GM18526 (cell line): ENCODE data around the gene PROSER2.

Experiments
- POLR2A ChIP-seq: IDR thresholded peaks from 3 replicates; pipeline ENCODE4 v1.6.1; 2011; ENCODE audit not compliant: insufficient read length; ENCODE audit errors: extremely low read depth

Gene PROSER2

GRCh38 chr10:11845113-11845512 lies 22.0 kb downstream of the PROSER2 start:
- TF ChIP-seq POLR2A, result no peak

- no peak for TF ChIP-seq POLR2A
These were observed 23.4 kb downstream of the PROSER2 start for GRCh38 chr10:11846542-11846941.

DNA sequence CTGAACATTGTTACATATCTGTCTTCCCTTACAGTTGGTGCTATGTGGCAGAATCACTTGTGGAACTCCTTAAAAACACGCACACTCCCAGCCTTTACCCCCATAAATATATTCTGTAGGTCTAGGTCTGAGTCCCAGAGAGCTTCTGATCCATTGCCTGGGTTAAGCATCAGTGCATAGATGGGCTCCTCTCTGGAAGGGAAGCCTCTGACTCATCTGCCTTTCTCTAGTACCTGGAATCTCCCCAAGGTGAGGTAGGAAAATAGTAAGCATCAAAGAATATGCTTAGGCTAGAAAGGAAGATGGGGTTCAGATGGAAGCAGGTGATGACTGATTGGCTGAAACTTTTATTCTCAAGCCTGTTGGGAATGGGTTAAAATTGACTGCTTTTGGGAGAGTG lies 26.1 kb downstream of the PROSER2 start:
- no peak for TF ChIP-seq POLR2A

DNA sequence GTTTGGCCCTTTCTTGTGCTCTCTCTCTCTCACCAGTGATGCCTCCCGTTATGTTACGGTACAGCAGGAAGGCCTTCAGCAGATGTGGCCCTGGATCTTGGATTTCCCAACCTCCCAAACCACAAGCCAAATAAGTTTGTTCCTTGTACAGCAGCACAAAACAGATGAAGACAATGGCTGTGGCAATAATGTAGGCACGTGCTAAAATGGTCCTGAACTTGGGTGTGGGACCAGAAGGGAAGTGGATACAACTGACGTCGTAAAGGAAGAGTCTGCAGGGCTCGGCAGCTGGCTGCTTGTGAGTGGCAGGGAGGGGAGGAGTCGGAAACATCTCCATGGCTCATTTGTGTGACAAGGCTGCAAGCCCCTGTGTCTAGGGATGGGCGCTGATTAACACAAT lies 26.8 kb downstream of the PROSER2 start:
- no peak for TF ChIP-seq POLR2A

GRCh38 chr10:11851910-11852309 lies 28.8 kb downstream of the PROSER2 start:
- no peak for TF ChIP-seq POLR2A

GRCh38 chr10:11853468-11853867 lies 30.3 kb downstream of the PROSER2 start:
- no peak for TF ChIP-seq POLR2A

- TF ChIP-seq POLR2A, result no peak
These were observed 31.1 kb downstream of the PROSER2 start for GRCh38 chr10:11854301-11854700.

- no peak for TF ChIP-seq POLR2A
These were observed 32.9 kb downstream of the PROSER2 start for GRCh38 chr10:11856089-11856488.

DNA sequence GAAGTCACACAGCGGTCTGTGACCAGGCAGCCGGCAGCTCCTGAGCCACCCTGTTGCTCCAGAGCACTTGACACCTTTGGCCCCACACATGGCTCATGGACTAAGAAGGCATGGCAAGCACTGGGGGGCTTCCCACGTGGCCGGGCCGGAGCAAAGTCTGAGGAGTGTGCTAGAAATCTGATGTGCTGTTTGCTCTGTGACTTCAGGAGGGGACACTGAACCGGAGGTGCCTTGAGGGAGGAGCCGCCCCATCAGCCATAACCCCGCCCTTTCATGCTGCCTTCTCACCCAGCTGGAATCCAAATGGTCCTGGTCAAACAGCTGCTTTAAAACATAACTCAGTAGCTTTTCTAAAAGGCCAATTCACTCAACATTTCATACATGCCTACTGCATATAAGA lies 33.5 kb downstream of the PROSER2 start:
- no peak for TF ChIP-seq POLR2A

DNA sequence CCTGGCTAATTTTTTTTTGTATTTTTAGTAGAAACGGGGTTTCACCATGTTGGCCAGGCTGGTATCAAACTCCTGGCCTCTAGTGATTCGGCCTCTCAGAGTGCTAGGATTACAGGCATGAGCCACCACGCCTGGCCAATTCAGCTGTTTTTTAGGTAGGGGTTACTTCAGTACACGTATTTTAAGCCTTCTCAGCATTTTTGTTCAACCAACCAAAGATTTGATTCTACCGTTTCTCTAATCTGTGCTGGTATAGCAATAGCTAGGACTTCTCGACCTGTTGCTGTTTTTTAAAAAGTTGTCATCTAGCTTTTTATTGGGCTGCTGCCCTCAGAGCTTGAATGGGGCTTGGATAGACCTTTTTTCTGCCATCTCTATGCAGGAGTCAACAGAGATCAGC lies 34.9 kb downstream of the PROSER2 start:
- TF ChIP-seq POLR2A, result no peak

DNA sequence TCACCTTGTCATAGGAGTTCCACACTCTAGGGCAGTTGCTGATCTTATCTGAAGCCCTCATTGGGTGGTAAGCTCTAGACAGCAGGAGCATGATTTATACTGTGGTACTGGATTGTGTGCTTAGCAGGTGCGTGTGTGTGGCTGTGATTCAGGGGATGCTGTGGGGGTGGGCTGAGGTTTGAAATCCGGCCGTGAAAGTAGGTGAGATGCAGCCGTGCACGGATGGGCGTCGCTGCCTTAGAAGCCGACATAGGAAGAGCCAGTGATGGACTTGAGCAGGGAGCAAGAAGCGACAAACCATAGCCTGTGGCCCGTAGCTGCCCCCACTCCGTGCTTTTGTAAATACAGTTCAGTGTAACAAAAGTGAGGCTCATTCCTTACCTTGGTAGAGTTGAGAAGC lies 38.2 kb downstream of the PROSER2 start:
- no peak for TF ChIP-seq POLR2A

DNA sequence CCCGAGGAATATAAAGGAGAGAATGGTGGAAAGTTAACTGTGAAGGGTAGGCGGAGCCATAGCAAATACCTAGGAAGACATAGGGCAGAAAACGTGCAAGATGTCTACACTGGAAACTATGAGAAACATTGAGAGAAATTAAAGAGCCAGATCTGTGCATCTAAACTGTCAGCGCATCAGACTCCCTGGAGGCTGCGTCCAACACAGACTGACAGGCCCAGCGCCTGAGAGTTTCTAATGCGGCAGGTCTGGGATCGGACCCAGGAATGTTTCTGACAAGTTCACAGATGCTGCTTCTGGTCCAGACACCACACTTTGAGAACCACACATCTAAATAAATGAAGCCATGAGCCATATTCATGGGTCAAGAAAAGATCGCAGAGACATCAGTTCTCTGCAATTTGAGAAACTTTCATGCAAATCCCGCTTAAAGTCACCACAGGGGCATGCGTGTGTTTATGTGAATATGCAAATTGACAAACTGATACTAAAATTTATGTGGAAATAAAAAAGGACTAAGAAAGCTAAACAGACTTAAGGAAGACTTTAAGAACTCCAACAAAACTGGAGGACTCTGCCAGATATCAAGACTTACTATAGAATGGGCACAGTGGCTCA lies 38.8 kb downstream of the PROSER2 start:
- no peak for TF ChIP-seq POLR2A

GRCh38 chr10:11863353-11864109 lies 40.4 kb downstream of the PROSER2 start:
- TF ChIP-seq POLR2A, result no peak

GRCh38 chr10:11864727-11865126 lies 41.6 kb downstream of the PROSER2 start:
- TF ChIP-seq POLR2A, result no peak

- no peak for TF ChIP-seq POLR2A
These were observed 42.4 kb downstream of the PROSER2 start for GRCh38 chr10:11865561-11865960.

DNA sequence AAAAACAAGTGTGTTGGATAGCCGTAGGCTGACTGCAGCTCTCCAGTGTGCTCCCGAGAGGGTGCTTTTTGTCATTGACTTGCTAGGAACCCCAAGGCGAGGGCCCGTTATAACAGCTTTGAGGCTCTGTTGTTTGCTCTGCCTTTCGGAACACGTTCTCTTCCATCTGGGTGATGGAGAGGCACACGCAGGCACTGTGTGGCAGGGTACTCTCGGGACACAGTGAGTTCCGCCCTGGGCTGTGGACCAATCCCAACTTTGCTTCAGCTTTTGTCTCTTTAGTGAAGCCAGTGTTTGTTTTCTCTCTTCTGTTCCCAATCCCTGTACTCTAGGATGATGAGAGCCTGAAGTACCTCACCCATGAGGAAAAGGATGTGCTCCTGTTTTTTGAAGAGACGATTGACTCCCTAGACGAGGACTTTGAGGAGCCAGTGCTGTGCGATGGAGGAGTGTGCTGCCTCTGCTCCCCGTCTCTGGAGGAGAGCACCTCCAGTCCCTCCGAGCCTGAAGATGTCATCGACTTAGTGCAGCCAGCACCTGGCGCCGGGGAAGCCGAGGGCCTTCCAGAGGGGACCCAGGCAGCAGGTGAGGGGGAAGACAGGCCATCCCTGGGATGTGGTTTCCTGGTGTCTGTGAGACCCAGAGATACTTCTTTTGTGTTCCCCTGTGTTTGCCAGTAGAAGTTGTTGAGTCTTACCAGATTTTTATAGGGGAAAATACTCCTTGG lies 43.2 kb downstream of the PROSER2 start:
- TF ChIP-seq POLR2A, result no peak
